OCI-LY1 (cell line): ENCODE measurements around the gene OR1Q1.

Source experiments
- H2AFZ ChIP-seq: fragments of 200-600 bp; sonication (generic), shearing (Covaris generic); 2 replicates; pipeline ENCODE4 v1.6.0; 2014; ENCODE audit warnings: antibody characterized with exemption, mild to moderate bottlenecking, low read length
- H3F3A ChIP-seq: fragments of 200-600 bp; sonication (generic), shearing (Covaris generic); 2 replicates; pipeline ENCODE4 v1.6.0; 2014; ENCODE audit warnings: mild to moderate bottlenecking, antibody characterized with exemption, low read length, moderate library complexity; ENCODE audit not compliant: insufficient read depth
- H3K27ac ChIP-seq: fragments of 200-600 bp; sonication (generic); 2 replicates; pipeline ENCODE4 v1.5.1; 2014; ENCODE audit warnings: low read length, mixed run types, mild to moderate bottlenecking, low read depth; ENCODE audit not compliant: poor library complexity, severe bottlenecking
- H3K27me3 ChIP-seq: fragments of 200-600 bp; sonication (generic); 2 replicates; pipeline ENCODE4 v1.6.0; 2014; ENCODE audit warnings: antibody characterized with exemption, mild to moderate bottlenecking, low read length, moderate library complexity; ENCODE audit not compliant: insufficient read depth
- H3K36me3 ChIP-seq: fragments of 200-600 bp; sonication (generic); 2 replicates; pipeline ENCODE4 v1.6.1; 2014; ENCODE audit warnings: mild to moderate bottlenecking, antibody characterized with exemption, low read length, moderate library complexity, mixed read lengths; ENCODE audit not compliant: insufficient read depth
- H3K4me1 ChIP-seq: fragments of 200-600 bp; sonication (generic); 2 replicates; pipeline ENCODE4 v1.5.1; 2014; ENCODE audit warnings: mild to moderate bottlenecking, low read length, moderate library complexity; ENCODE audit not compliant: insufficient read depth, severe bottlenecking
- H3K4me2 ChIP-seq: fragments of 200-600 bp; sonication (generic), shearing (Covaris generic); 2 replicates; pipeline ENCODE4 v1.6.1; 2014; ENCODE audit warnings: low read length
- H3K4me3 ChIP-seq: fragments of 200-600 bp; sonication (generic); 2 replicates; pipeline ENCODE4 v1.5.1; 2014; ENCODE audit warnings: low read length, low read depth, mild to moderate bottlenecking, mixed read lengths; ENCODE audit not compliant: poor library complexity, severe bottlenecking
- H3K79me2 ChIP-seq: fragments of 200-600 bp; shearing (Covaris generic); 2 replicates; pipeline ENCODE4 v1.6.1; 2016; ENCODE audit warnings: mixed run types, low read length, mixed read lengths; ENCODE audit not compliant: insufficient read depth
- H3K9ac ChIP-seq: fragments of 200-600 bp; sonication (generic), shearing (Covaris generic); 2 replicates; pipeline ENCODE4 v1.6.1; 2014; ENCODE audit warnings: mild to moderate bottlenecking, low read length, mixed read lengths
- H3K9me2 ChIP-seq: fragments of 200-600 bp; sonication (generic), shearing (Covaris generic); 2 replicates; pipeline ENCODE4 v1.6.1; 2014; ENCODE audit warnings: low read depth, mild to moderate bottlenecking, low read length, mixed read lengths
- H3K9me3 ChIP-seq: fragments of 200-600 bp; shearing (Covaris generic); 2 replicates; pipeline ENCODE4 v1.6.1; 2014; ENCODE audit warnings: low read length, mixed read lengths
- H4K20me1 ChIP-seq: fragments of 200-600 bp; sonication (generic), shearing (Covaris generic); 2 replicates; pipeline ENCODE4 v1.6.0; 2016; ENCODE audit warnings: mild to moderate bottlenecking, low read length; ENCODE audit not compliant: insufficient read depth
- EZH2 ChIP-seq: fragments of 200-600 bp; sonication (generic), shearing (Covaris generic); IDR thresholded peaks from 2 replicates; pipeline ENCODE4 v1.8.0; 2017; ENCODE audit warnings: borderline replicate concordance, mixed run types, mild to moderate bottlenecking, antibody characterized with exemption, low read length, moderate library complexity, mixed read lengths
- TF ChIP-seq, protein P1 (sequence below): fragments of 200-600 bp; sonication (generic), shearing (Covaris generic); IDR thresholded peaks from 2 replicates; pipeline ENCODE4 v1.5.1; 2017; ENCODE audit warnings: mild to moderate bottlenecking, antibody characterized with exemption, low read length, moderate library complexity, mixed read lengths

The OR1Q1 gene

DNA sequence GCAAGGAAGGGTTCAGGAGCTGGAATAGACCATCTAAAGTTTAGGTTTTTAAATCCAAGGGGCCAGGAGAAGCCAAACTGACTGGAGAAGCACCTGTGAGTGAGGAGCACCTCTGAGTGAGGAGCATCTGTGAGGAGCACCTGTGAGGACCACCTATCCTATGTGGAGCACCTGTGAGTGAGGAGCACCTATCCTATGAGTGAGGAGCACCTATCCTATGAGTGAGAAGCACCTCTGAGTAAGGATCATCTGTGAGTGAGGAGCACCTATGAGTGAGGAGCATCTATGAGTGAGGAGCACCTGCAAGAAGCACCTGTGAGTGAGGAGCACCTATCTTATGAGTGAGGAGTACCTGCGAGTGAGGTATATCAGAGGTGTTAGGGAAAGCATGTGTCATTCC is 8.0 kb upstream of the OR1Q1 start:
- H4K20me1 ChIP-seq, result no peaks in the 10 kb centered on the region
- no peak overlapping the region for H3K27ac ChIP-seq
- TF ChIP-seq, protein P1, sequence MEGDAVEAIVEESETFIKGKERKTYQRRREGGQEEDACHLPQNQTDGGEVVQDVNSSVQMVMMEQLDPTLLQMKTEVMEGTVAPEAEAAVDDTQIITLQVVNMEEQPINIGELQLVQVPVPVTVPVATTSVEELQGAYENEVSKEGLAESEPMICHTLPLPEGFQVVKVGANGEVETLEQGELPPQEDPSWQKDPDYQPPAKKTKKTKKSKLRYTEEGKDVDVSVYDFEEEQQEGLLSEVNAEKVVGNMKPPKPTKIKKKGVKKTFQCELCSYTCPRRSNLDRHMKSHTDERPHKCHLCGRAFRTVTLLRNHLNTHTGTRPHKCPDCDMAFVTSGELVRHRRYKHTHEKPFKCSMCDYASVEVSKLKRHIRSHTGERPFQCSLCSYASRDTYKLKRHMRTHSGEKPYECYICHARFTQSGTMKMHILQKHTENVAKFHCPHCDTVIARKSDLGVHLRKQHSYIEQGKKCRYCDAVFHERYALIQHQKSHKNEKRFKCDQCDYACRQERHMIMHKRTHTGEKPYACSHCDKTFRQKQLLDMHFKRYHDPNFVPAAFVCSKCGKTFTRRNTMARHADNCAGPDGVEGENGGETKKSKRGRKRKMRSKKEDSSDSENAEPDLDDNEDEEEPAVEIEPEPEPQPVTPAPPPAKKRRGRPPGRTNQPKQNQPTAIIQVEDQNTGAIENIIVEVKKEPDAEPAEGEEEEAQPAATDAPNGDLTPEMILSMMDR, result no peak
- TF ChIP-seq EZH2, result no peak
- no peak overlapping the region for H3K9ac ChIP-seq
- H3K4me3 ChIP-seq, result no peak overlapping the region
- no peaks in the 10 kb centered on the region for H3F3A ChIP-seq
- H3K9me3 ChIP-seq, result no peaks in the 10 kb centered on the region
- H2AFZ ChIP-seq, result no peak overlapping the region
- H3K27me3 ChIP-seq, result no peaks in the 10 kb centered on the region
- H3K9me2 ChIP-seq, result no peaks in the 10 kb centered on the region
- no peak overlapping the region for H3K4me2 ChIP-seq
- H3K79me2 ChIP-seq, result no peaks in the 10 kb centered on the region
- H3K4me1 ChIP-seq, result no peaks in the 10 kb centered on the region
- H3K36me3 ChIP-seq, result no peaks in the 10 kb centered on the region

DNA sequence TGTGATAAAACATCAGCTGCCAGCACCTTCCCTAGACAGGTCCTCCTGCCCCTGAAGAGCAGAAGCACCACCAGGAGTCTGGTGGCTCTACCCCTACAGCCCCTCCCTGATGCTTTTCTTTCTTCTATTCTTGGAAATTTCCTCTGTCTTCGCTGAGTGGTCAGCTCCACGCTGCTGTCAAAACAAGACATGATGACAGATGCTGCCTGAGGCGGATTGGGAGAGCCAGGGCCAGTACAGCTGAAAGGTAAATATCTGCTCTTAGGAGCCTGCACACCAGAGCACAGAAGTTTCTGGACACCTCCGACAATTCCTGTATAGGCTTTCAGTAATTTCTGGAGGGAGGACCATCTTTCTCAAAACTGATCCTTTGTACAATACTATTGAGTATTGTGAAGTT is 4.7 kb upstream of the OR1Q1 start:
- H3K9me3 ChIP-seq, result no peaks in the 10 kb centered on the region

DNA sequence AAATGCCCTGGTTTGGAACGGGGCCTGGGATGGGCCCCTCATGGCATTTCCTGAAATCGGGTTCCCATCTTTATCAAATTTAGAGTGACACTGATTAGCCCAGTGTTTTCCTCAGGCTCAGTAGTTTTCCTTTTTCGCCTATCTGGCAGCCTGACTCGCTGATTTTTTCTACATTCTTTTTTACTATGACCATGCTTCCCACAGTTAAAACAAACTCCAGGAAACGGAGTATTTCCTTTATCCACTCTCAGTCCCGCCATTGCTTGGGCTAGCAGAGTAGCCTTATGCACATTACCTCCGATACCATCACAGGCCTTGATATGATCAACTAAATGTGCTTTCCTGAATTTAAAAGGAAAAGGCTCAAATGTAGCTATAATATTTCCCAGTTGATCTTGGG is 5.5 kb downstream of the OR1Q1 start:
- Histone ChIP-seq H3K36me3 (no peaks in the 10 kb centered on the region), H3K4me2 (no peak overlapping the region), H2AFZ (no peak overlapping the region), H3K9ac (no peak overlapping the region), H3K4me3 (no peak overlapping the region), H3K9me2 (no peaks in the 10 kb centered on the region), H3K27ac (no peak overlapping the region), H4K20me1 (no peaks in the 10 kb centered on the region), H3K27me3 (no peaks in the 10 kb centered on the region), H3K79me2 (no peaks in the 10 kb centered on the region), H3K9me3 (no peaks in the 10 kb centered on the region), H3F3A (no peaks in the 10 kb centered on the region), H3K4me1 (no peaks in the 10 kb centered on the region)
- TF ChIP-seq, protein P1, result no peak
- no peak for TF ChIP-seq EZH2

More for the DNA sequence above, 4.7 kb upstream of the OR1Q1 start:
- Histone ChIP-seq H3K27ac (no peak overlapping the region), H3K4me3 (no peak overlapping the region), H3K9me2 (no peaks in the 10 kb centered on the region), H4K20me1 (no peaks in the 10 kb centered on the region), H3K79me2 (no peaks in the 10 kb centered on the region), H3K9ac (no peak overlapping the region), H3K27me3 (no peaks in the 10 kb centered on the region), H3K4me1 (no peaks in the 10 kb centered on the region), H2AFZ (no peak overlapping the region), H3K36me3 (no peaks in the 10 kb centered on the region), H3K4me2 (no peak overlapping the region), H3F3A (no peaks in the 10 kb centered on the region)
- TF ChIP-seq, protein P1, result no peak
- TF ChIP-seq EZH2, result no peak
